GM12865 (cell line): ENCODE measurements around the gene KCTD16.

Experiments
- DNase-seq: peaks from one replicate; pipeline ENCODE4 v3.0.0; 2010; ENCODE audit warnings: low read depth
- H3K4me3 ChIP-seq: 2 replicates; pipeline ENCODE4 v1.5.1; 2011; ENCODE audit warnings: mild to moderate bottlenecking, low read depth, low read length, control low read depth
- TF ChIP-seq, protein P1 (sequence below): IDR thresholded peaks from 2 replicates; pipeline ENCODE4 v1.5.1; 2011; ENCODE audit warnings: low read length, control low read depth, low read depth, inconsistent platforms; ENCODE audit not compliant: insufficient read depth; ENCODE audit errors: missing control alignments

KCTD16 gene

DNA sequence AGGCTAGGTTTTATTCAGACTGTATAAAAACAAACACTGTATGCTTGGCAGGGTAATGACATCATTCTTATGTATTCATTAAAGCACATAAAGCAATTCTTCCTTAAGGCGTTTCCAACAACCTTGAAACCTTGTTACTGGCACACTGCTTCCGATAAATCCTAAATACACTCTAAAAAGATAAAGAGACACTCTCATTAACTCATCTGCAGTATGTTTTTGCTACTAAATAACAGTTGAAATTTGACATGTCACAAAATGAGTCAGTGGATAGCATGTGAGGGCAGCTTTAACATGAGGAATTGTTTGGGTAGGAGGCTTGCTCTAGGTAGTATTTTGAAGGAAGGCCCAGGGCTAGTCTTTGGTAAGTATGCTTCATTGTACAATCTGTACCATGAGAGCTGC, 13.9 kb upstream of the KCTD16 start:
- TF ChIP-seq, protein P1, sequence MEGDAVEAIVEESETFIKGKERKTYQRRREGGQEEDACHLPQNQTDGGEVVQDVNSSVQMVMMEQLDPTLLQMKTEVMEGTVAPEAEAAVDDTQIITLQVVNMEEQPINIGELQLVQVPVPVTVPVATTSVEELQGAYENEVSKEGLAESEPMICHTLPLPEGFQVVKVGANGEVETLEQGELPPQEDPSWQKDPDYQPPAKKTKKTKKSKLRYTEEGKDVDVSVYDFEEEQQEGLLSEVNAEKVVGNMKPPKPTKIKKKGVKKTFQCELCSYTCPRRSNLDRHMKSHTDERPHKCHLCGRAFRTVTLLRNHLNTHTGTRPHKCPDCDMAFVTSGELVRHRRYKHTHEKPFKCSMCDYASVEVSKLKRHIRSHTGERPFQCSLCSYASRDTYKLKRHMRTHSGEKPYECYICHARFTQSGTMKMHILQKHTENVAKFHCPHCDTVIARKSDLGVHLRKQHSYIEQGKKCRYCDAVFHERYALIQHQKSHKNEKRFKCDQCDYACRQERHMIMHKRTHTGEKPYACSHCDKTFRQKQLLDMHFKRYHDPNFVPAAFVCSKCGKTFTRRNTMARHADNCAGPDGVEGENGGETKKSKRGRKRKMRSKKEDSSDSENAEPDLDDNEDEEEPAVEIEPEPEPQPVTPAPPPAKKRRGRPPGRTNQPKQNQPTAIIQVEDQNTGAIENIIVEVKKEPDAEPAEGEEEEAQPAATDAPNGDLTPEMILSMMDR: no peak
- no peak for DNase-seq
- no peak overlapping the region for H3K4me3 ChIP-seq

DNA sequence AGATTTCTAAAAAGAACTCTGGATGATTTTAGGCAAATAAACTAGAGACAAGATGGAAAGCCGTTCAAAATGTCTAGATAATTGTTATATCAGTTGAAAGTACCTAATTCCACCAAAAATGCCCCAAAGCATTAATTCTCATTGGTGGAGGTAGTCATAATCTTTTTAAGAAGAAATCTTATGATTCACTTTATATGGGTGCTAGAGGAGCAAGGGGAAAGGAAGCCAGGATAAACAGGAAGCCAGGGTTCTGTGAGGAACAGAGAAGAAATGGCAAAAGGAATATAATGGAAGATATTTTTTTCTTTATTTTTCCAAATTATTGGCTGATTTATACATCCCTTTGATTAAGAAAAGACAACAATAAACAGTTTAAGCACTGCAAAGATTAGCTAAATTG, 8.0 kb upstream of the KCTD16 start:
- DNase-seq: no peak
- no peak overlapping the region for H3K4me3 ChIP-seq
- TF ChIP-seq, protein P1: no peak

DNA sequence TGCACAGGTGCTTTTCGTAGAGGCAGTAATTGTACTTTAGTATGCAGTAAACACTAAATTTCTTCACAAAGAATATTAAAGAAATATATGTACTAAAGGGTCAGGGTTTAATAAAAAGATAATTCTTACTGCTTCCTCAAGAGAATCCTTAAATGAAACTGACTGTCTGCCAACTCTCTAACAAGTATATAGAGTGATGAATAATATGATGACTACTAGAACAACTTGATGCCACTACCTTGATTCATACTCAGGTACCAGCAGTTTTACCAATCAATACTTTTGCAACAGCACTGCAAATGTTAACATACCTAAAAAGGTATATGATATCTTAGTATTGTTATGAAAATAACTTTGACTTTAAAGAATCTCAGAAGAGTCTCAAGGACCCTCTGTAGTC, 4.0 kb upstream of the KCTD16 start:
- TF ChIP-seq, protein P1: no peak
- no peak for DNase-seq
- no peak overlapping the region for H3K4me3 ChIP-seq

DNA sequence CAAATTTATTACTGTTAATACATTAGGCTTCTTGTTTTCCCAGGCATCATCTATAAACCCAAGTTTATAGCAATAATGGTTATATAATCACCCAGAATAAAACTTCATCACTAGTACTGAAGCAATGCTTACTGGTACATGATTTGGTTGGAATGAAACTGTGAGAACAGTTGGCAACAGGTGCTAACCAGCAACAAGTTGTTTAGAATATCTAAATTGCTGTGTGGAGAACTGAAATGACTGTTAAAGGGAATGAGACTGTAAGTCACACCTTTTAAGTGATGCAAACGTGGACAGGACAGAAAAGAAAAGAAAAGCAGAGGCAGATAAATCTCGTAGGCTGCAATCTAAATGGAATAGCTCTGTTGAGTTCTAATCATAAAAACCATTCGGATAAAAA, 2.7 kb upstream of the KCTD16 start:
- TF ChIP-seq, protein P1: no peak
- no peak for DNase-seq
- no peak overlapping the region for H3K4me3 ChIP-seq

DNA sequence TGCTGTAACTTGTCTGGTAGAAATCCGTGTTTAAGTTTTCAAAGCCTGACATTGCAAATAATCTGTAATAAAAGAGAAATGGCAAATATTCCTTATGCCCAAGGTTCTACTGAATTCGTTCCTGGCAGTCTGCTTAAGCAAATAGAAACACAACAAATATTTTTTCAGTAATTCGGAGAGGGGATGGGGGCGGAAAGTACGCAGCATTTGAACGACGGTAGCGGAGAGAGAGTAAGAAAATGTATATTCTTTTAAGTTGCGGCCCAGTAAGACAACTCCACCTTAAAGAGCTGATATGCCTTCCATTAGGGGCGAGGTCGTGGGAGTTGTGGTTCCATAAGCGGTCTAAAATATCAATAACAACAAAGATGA, 783 bp upstream of the KCTD16 start:
- peak overlapping the region; percentile 85 for H3K4me3 ChIP-seq
- DNase-seq: no peak
- TF ChIP-seq, protein P1: no peak

DNA sequence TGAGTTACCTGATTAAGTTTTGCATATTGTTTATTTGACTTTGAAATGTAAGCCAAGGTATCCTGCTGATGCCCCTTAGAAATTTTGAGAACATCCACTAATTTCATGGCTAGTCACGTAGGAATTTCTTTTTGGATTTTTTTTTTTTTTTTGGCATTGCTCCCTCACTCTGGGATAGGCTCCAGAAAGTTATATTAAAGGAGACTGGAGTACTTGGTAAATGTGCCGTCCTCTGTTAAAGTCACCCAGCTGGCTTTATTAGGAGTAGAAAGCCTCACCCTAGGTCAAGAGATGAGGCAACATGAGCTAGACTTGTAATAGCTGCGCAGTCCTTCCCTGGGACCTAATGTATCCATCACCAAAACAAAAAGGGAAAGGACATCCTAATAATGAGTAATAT, 3.1 kb downstream of the KCTD16 start:
- DNase-seq: no peak
- no peak overlapping the region for H3K4me3 ChIP-seq
- TF ChIP-seq, protein P1: no peak

DNA sequence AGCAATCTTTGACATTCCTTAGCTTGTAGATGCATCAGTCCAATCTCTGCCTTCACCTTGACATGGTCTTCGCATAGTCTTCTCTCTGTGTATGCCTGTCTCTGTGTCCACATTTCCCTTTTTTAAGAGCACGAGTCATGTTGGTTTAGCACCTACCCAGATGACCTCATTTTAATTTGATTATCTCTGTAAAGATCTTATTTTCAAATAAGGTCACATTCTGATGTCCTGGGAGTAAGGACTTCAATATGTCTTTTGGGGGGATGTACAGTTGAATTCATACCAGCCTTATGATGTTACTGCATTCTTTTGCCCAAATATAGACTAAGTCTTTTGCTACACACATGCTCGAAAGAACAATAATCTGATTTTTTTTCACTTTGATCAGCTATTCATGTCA, 6.9 kb downstream of the KCTD16 start:
- H3K4me3 ChIP-seq: no peak overlapping the region
- TF ChIP-seq, protein P1: no peak
- DNase-seq: no peak
